Neural crest cell (in vitro differentiated cells): Measurements from ENCODE around the gene MEGF6. TPM values are rescaled to one million over a fixed set of nuclear protein-coding genes. Genes with fewer than 3 reads are reported as not detected.
A peak's percentile ranks its signal among the peaks of the same experiment; 100 is the strongest.

Experiments used
- DNase-seq: peaks from one replicate; pipeline ENCODE4 v3.0.0; 2021; ENCODE audit warnings: low read depth, mixed read lengths, low spot score
- H3K27ac Mint-ChIP-seq: one replicate; pipeline ENCODE4 v1.8.0; 2021; ENCODE audit warnings: mild to moderate bottlenecking, mixed read lengths; ENCODE audit not compliant: unreplicated experiment
- H3K27me3 Mint-ChIP-seq: 2 replicates; pipeline ENCODE4 v1.8.0; 2021; ENCODE audit warnings: low read depth, mild to moderate bottlenecking, mixed read lengths
- H3K36me3 Mint-ChIP-seq: 2 replicates; pipeline ENCODE4 v1.8.0; 2021; ENCODE audit warnings: low read depth, mild to moderate bottlenecking, mixed read lengths
- H3K4me1 Mint-ChIP-seq: 2 replicates; pipeline ENCODE4 v1.8.0; 2021; ENCODE audit warnings: mixed read lengths
- H3K4me3 Mint-ChIP-seq: one replicate; pipeline ENCODE4 v1.8.0; 2021; ENCODE audit warnings: mild to moderate bottlenecking, mixed read lengths
- H3K9me3 Mint-ChIP-seq: 2 replicates; pipeline ENCODE4 v1.8.0; 2021; ENCODE audit warnings: mixed read lengths
- CTCF ChIP-seq: fragments of 200-600 bp; sonication (generic); conservative IDR thresholded peaks from 2 replicates; pipeline ENCODE4 v1.5.0; 2021; ENCODE audit warnings: antibody characterized with exemption, mild to moderate bottlenecking
- microRNA-seq: library from miRNA; unstranded; fragments of <30 nt; microRNA quantifications from one replicate; pipeline ENCODE4, GENCODE V29; 2020
- total RNA-seq: library from RNA; stranded (reverse); gene quantifications from 2 replicates; pipeline ENCODE4 v1.2.1, GENCODE V29; 2021

Gene MEGF6
- total RNA-seq, 1 donor from 2014 or later = 36.7 TPM

GRCh38 chr1:3442331-3442730 is 169.0 kb downstream of the MEGF6 start:
- Mint-ChIP-seq H3K9me3 (peaks cover 2% of the 10 kb centered on the region), H3K4me1 (peaks cover 61% of the 10 kb centered on the region), H3K27ac (peak overlapping the region; percentile 19), H3K36me3 (no peaks in the 10 kb centered on the region), H3K27me3 (no peaks in the 10 kb centered on the region), H3K4me3 (no peak overlapping the region)
- no peak for DNase-seq
- TF ChIP-seq CTCF = no peak

- Mint-ChIP-seq H3K4me1 (peaks cover 61% of the 10 kb centered on the region), H3K27me3 (no peaks in the 10 kb centered on the region), H3K27ac (peak overlapping the region; percentile 97), H3K9me3 (peaks cover 2% of the 10 kb centered on the region), H3K4me3 (peak overlapping the region; percentile 82), H3K36me3 (no peaks in the 10 kb centered on the region)
- no peak for DNase-seq
- TF ChIP-seq CTCF = no peak
These were observed 169.4 kb downstream of the MEGF6 start for GRCh38 chr1:3441880-3442279.

- Mint-ChIP-seq H3K36me3 (no peaks in the 10 kb centered on the region), H3K4me3 (peak overlapping the region; percentile 82), H3K27ac (peak overlapping the region; percentile 97), H3K4me1 (peaks cover 61% of the 10 kb centered on the region), H3K27me3 (no peaks in the 10 kb centered on the region), H3K9me3 (peaks cover 2% of the 10 kb centered on the region)
- no peak for TF ChIP-seq CTCF
- no peak for DNase-seq
These were observed 169.9 kb downstream of the MEGF6 start for GRCh38 chr1:3441410-3441847.

- H3K27me3 Mint-ChIP-seq = no peaks in the 10 kb centered on the region
- no peaks in the 10 kb centered on the region for H3K36me3 Mint-ChIP-seq
- peak overlapping the region; percentile 97 for H3K27ac Mint-ChIP-seq
- no peak for DNase-seq
- peak overlapping the region; percentile 82 for H3K4me3 Mint-ChIP-seq
- H3K4me1 Mint-ChIP-seq = peaks cover 66% of the 10 kb centered on the region
- peaks cover 2% of the 10 kb centered on the region for H3K9me3 Mint-ChIP-seq
- TF ChIP-seq CTCF = no peak
These were observed 170.4 kb downstream of the MEGF6 start for GRCh38 chr1:3440711-3441409.

- Mint-ChIP-seq H3K4me1 (peaks cover 64% of the 10 kb centered on the region), H3K4me3 (peak overlapping the region; percentile 62), H3K36me3 (no peaks in the 10 kb centered on the region), H3K27ac (peak overlapping the region; percentile 78), H3K9me3 (peaks cover 2% of the 10 kb centered on the region), H3K27me3 (no peaks in the 10 kb centered on the region)
- TF ChIP-seq CTCF = no peak
- DNase-seq = no peak
These were observed 171.0 kb downstream of the MEGF6 start for GRCh38 chr1:3440300-3440681.

Small RNA genes lying within 50 kb of the gene (microRNA-seq; reads per million reads assigned to microRNA genes)
- 22.5 reads per million, percentile 36 among the genes with 10 or more reads in this experiment for gene MIR551A

Other genes with a start within 250 kb of the MEGF6 start
- 11.3 and 12.2 TPM in 2 replicates for gene ARHGEF16, start 156.8 kb downstream of the MEGF6 start, total RNA-seq
- 14.5 and 14.9 TPM in 2 replicates for gene TPRG1L, start 13.5 kb upstream of the MEGF6 start, total RNA-seq
- gene WRAP73, start 38.6 kb upstream of the MEGF6 start, total RNA-seq = 26.0 and 28.9 TPM in 2 replicates
- gene TP73, start 41.0 kb upstream of the MEGF6 start, total RNA-seq = 1.5 and 2.1 TPM in 2 replicates
- not detected in 2 replicates for gene CCDC27, start 140.9 kb upstream of the MEGF6 start, total RNA-seq
- 3.8 and 4.7 TPM in 2 replicates for gene SMIM1, start 161.2 kb upstream of the MEGF6 start, total RNA-seq
- gene LRRC47, start 185.0 kb upstream of the MEGF6 start, total RNA-seq = 57.9 and 59.6 TPM in 2 replicates
- 36.2 and 37.3 TPM in 2 replicates for gene CEP104, start 245.7 kb upstream of the MEGF6 start, total RNA-seq
- gene DFFB, start 246.0 kb upstream of the MEGF6 start, total RNA-seq = 11.3 and 13.1 TPM in 2 replicates